GM23338 (cell line): ENCODE measurements around the gene ACOT2. TPM values are rescaled to one million over a fixed set of nuclear protein-coding genes. Genes with fewer than 3 reads are reported as not detected.

Experiments used
- ATAC-seq: fragments of 200-7000 bp; cut with Tn5 transposase; 3 replicates; pipeline ENCODE4 v1.9.1; 2020
- DNase-seq: peaks from one replicate; pipeline ENCODE4 v3.0.0-alpha.2; 2015; ENCODE audit warnings: low spot score
- H2AFZ ChIP-seq: fragments of 200-600 bp; sonication (generic); 2 replicates; pipeline ENCODE4 v1.8.0; 2016; ENCODE audit warnings: antibody characterized with exemption, mild to moderate bottlenecking, moderate library complexity
- H3F3A ChIP-seq: fragments of 200-600 bp; sonication (generic); replicated peaks from 2 replicates; pipeline ENCODE4 v1.8.0; 2017; ENCODE audit warnings: antibody characterized with exemption, mixed run types, low read depth
- H3K27ac ChIP-seq: fragments of 200-600 bp; sonication (generic); 2 replicates; pipeline ENCODE4 v1.6.1; 2016; ENCODE audit warnings: low read depth
- H3K27me3 ChIP-seq: fragments of 200-600 bp; sonication (generic); 2 replicates; pipeline ENCODE4 v1.8.0; 2016; ENCODE audit warnings: mild to moderate bottlenecking, mixed run types, moderate library complexity; ENCODE audit not compliant: insufficient read depth
- H3K36me3 ChIP-seq: fragments of 200-600 bp; sonication (generic); 2 replicates; pipeline ENCODE4 v1.8.0; 2016; ENCODE audit warnings: mild to moderate bottlenecking; ENCODE audit not compliant: insufficient read depth
- H3K4me1 ChIP-seq: fragments of 200-600 bp; sonication (generic); 2 replicates; pipeline ENCODE4 v1.8.0; 2016; ENCODE audit warnings: mild to moderate bottlenecking, moderate library complexity; ENCODE audit not compliant: insufficient read depth
- H3K4me2 ChIP-seq: fragments of 200-600 bp; sonication (generic); 2 replicates; pipeline ENCODE4 v1.7.1; 2017; ENCODE audit warnings: mixed run types
- H3K4me3 ChIP-seq: fragments of 200-600 bp; sonication (generic); 2 replicates; pipeline ENCODE4 v1.6.1; 2016; ENCODE audit warnings: mixed run types
- H3K79me2 ChIP-seq: fragments of 200-600 bp; sonication (generic); replicated peaks from 2 replicates; pipeline ENCODE4 v1.8.0; 2017; ENCODE audit warnings: mild to moderate bottlenecking; ENCODE audit not compliant: insufficient read depth
- H3K9me2 ChIP-seq: fragments of 200-600 bp; sonication (generic); 2 replicates; pipeline ENCODE4 v1.8.0; 2017; ENCODE audit not compliant: insufficient read depth
- H4K20me1 ChIP-seq: fragments of 200-600 bp; sonication (generic); replicated peaks from 2 replicates; pipeline ENCODE4 v1.8.0; 2017; ENCODE audit warnings: mild to moderate bottlenecking; ENCODE audit not compliant: insufficient read depth
- H3K27ac Mint-ChIP-seq: 2 replicates; pipeline ENCODE4 v1.8.0; 2020; ENCODE audit warnings: inconsistent platforms, mild to moderate bottlenecking, moderate library complexity, mixed read lengths
- H3K27me3 Mint-ChIP-seq: 3 replicates; pipeline ENCODE4 v1.8.0; 2022; ENCODE audit warnings: low read depth, mild to moderate bottlenecking, moderate library complexity, mixed read lengths, inconsistent platforms; ENCODE audit not compliant: insufficient read depth, poor library complexity
- H3K36me3 Mint-ChIP-seq: 3 replicates; pipeline ENCODE4 v1.8.0; 2021; ENCODE audit warnings: low read depth, mild to moderate bottlenecking, inconsistent platforms, moderate library complexity, mixed read lengths
- H3K4me1 Mint-ChIP-seq: 3 replicates; pipeline ENCODE4 v1.8.0; 2020; ENCODE audit warnings: mild to moderate bottlenecking, inconsistent platforms, mixed read lengths
- H3K4me3 Mint-ChIP-seq: 3 replicates; pipeline ENCODE4 v1.8.0; 2021; ENCODE audit warnings: moderate library complexity, mild to moderate bottlenecking, inconsistent platforms, mixed read lengths
- H3K9me3 Mint-ChIP-seq: 3 replicates; pipeline ENCODE4 v1.8.0; 2020; ENCODE audit warnings: moderate library complexity, mild to moderate bottlenecking, inconsistent platforms, mixed read lengths
- CREB1 ChIP-seq: fragments of 250-450 bp; sonication (Bioruptor Pico); IDR thresholded peaks from 2 replicates; pipeline ENCODE4 v1.5.0; 2020; ENCODE audit warnings: low read depth, mild to moderate bottlenecking, moderate library complexity
- EZH2phosphoT487 ChIP-seq: fragments of 200-600 bp; sonication (generic); IDR thresholded peaks from one replicate; pipeline ENCODE4 v1.8.1; 2018; ENCODE audit warnings: antibody characterized with exemption; ENCODE audit not compliant: unreplicated experiment
- JUNB ChIP-seq: IDR thresholded peaks from one replicate; pipeline ENCODE4 v1.6.1; 2016; ENCODE audit warnings: antibody characterized with exemption; ENCODE audit not compliant: unreplicated experiment
- NANOG ChIP-seq: IDR thresholded peaks from 2 replicates; pipeline ENCODE4 v1.6.1; 2016; ENCODE audit warnings: antibody characterized with exemption, borderline replicate concordance
- POLR2AphosphoS5 ChIP-seq: IDR thresholded peaks from 2 replicates; pipeline ENCODE4 v1.6.1; 2016; ENCODE audit warnings: antibody characterized with exemption, low read depth
- STAT1 ChIP-seq: IDR thresholded peaks from one replicate; pipeline ENCODE4 v1.6.1; 2016; ENCODE audit warnings: antibody characterized with exemption; ENCODE audit not compliant: unreplicated experiment
- ZNF114 ChIP-seq: fragments of 250-450 bp; sonication (Bioruptor Pico); IDR thresholded peaks from 2 replicates; pipeline ENCODE4 v1.5.0; 2020; ENCODE audit warnings: mild to moderate bottlenecking, moderate library complexity
- ZNF331 ChIP-seq: fragments of 250-450 bp; sonication (Bioruptor Pico); IDR thresholded peaks from 2 replicates; pipeline ENCODE4 v1.5.0; 2020; ENCODE audit warnings: low read depth, mild to moderate bottlenecking, moderate library complexity
- polyA plus RNA-seq: library from polyadenylated mRNA; unstranded; fragments of >200 nt; fragmentation: Nextera tagmentation; extraction: Ambion mirVana; gene quantifications from 2 replicates; pipeline ENCODE4 v1.2.1, GENCODE V29; 2016
- total RNA-seq: library from RNA; depleted of rRNA; stranded (reverse); fragments of >200 nt; shearing (Covaris generic); gene quantifications from 2 replicates; pipeline ENCODE4 v1.2.3, GENCODE V29; 2014
- TF ChIP-seq, protein P1 (sequence below): IDR thresholded peaks from 2 replicates; pipeline ENCODE4 v1.6.1; 2016; ENCODE audit warnings: antibody characterized with exemption
- TF ChIP-seq, protein P2 (sequence below), 2 experiments: fragments of 200-600 bp in 1 of 2; sonication (generic) in 1 of 2; conservative IDR thresholded peaks; 2 replicates each; pipeline versions ENCODE4 v1.5.1 to v1.6.1; 2016 to 2017; ENCODE audit warnings: antibody characterized with exemption in 2 of 2, low read depth in 2 of 2, mild to moderate bottlenecking in 2 of 2, moderate library complexity in 1 of 2
- TF ChIP-seq, protein P3 (sequence below): fragments of 250-450 bp; sonication (Bioruptor Pico); IDR thresholded peaks from 2 replicates; pipeline ENCODE4 v1.5.0; 2020; ENCODE audit warnings: mild to moderate bottlenecking, moderate library complexity
- TF ChIP-seq, protein P4 (sequence below): IDR thresholded peaks from one replicate; pipeline ENCODE4 v1.6.1; 2018; ENCODE audit warnings: antibody characterized with exemption; ENCODE audit not compliant: unreplicated experiment

ACOT2 gene
- total and polyA plus RNA-seq, 2 experiments from 2014 or later: 9.6 to 10.7 TPM

DNA sequence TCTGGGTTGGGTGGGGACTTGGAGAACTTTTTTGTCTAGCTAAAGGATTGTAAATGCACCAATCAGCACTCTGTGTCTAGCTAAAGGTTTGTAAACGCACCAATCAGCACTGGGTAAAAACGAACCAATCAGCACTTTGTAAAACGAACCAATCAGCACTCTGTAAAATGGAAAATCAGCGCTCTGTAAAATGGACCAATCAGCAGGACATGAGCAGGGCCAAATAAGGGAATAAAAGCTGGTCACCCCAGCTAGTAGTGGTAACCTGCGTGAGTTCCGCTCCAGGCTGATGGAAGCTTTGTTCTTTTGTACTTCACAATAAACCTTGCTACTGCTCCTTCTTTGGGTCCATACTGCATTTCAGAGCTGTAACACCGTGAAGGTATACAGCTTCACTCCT is 1.7 kb upstream of the ACOT2 start (continued):
- TF ChIP-seq, protein P1, sequence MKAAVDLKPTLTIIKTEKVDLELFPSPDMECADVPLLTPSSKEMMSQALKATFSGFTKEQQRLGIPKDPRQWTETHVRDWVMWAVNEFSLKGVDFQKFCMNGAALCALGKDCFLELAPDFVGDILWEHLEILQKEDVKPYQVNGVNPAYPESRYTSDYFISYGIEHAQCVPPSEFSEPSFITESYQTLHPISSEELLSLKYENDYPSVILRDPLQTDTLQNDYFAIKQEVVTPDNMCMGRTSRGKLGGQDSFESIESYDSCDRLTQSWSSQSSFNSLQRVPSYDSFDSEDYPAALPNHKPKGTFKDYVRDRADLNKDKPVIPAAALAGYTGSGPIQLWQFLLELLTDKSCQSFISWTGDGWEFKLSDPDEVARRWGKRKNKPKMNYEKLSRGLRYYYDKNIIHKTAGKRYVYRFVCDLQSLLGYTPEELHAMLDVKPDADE: no peak

DNA sequence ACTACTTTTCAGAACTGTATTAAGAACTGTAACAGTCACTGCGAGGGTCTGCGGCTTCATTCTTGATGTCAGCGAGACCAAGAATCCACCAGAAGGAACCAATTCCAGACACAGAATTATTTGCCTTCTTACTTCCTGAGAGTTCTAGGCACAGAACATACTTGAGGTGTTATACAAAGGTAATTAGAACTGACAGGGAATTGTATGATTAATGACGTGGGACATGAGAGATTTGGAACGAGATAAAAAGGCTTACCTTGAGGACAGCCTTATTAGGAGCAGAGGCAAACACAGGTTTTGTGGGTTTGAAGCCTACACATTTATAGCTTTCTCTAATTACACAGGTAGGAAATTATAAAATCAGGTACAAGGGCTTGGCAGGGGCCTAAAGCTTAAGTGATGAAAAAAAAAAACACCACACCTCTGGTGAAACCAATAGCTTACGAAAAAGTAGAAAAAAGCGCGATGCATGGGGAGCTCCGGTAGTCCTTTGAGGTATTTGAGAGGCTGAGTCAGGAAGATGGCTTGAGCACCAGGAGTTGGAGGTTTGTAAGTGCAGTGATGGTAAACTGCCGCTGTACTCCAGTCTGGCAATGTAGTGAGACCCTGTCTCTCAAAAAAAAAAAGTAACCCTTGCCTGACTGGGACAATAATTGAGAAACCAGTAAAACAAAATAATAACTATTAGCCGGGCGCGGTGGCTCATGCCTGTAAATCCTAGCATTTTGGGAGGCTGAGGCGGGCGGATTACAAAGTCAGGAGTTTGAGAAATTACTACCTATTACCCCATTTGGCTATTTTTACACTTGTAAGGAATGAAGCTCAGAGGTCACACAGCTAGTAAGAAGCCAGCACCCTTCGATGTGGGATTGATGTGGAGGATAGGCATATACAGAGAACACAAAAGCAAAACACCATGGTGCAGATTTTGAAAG is 795 bp upstream of the ACOT2 start:
- peaks cover 25% of the 10 kb centered on the region for H3K4me1 Mint-ChIP-seq
- peaks cover 22% of the 10 kb centered on the region for H3K9me3 Mint-ChIP-seq
- Histone ChIP-seq H3K27me3 (peaks cover 14% of the 10 kb centered on the region; the same call in 1 of the 2 replicates), H3K9me2 (no peaks in the 10 kb centered on the region), H3K36me3 (no peaks in the 10 kb centered on the region; the same call in 1 of the 2 replicates), H3K27ac (no peak overlapping the region), H3K4me2 (peak overlapping the region; percentile 76), H3K4me3 (peak overlapping the region; percentile 62), H4K20me1 (no peaks in the 10 kb centered on the region), H2AFZ (no peak overlapping the region), H3F3A (peaks cover 9% of the 10 kb centered on the region; the same call in 1 of the 2 replicates), H3K79me2 (no peaks in the 10 kb centered on the region), H3K4me1 (peaks cover 13% of the 10 kb centered on the region)
- peaks cover 19% of the 10 kb centered on the region for H3K27me3 Mint-ChIP-seq
- H3K27ac Mint-ChIP-seq: no peak overlapping the region
- H3K36me3 Mint-ChIP-seq: peaks cover 32% of the 10 kb centered on the region
- no peak for ATAC-seq
- H3K4me3 Mint-ChIP-seq: peak overlapping the region; percentile 80
- no peak for DNase-seq
- TF ChIP-seq EZH2phosphoT487: no peak
- TF ChIP-seq, protein P2, sequence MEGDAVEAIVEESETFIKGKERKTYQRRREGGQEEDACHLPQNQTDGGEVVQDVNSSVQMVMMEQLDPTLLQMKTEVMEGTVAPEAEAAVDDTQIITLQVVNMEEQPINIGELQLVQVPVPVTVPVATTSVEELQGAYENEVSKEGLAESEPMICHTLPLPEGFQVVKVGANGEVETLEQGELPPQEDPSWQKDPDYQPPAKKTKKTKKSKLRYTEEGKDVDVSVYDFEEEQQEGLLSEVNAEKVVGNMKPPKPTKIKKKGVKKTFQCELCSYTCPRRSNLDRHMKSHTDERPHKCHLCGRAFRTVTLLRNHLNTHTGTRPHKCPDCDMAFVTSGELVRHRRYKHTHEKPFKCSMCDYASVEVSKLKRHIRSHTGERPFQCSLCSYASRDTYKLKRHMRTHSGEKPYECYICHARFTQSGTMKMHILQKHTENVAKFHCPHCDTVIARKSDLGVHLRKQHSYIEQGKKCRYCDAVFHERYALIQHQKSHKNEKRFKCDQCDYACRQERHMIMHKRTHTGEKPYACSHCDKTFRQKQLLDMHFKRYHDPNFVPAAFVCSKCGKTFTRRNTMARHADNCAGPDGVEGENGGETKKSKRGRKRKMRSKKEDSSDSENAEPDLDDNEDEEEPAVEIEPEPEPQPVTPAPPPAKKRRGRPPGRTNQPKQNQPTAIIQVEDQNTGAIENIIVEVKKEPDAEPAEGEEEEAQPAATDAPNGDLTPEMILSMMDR (conservative IDR thresholded peaks at IDR 0.05; ENCODE audit: low read depth in 2 of 2): no peak
- TF ChIP-seq CREB1 (CRISPR knock-in tag): no peak
- TF ChIP-seq ZNF331 (CRISPR knock-in tag): no peak
- no peak for TF ChIP-seq STAT1
- TF ChIP-seq ZNF114 (CRISPR knock-in tag): no peak
- no peak for TF ChIP-seq JUNB
- TF ChIP-seq, protein P3, sequence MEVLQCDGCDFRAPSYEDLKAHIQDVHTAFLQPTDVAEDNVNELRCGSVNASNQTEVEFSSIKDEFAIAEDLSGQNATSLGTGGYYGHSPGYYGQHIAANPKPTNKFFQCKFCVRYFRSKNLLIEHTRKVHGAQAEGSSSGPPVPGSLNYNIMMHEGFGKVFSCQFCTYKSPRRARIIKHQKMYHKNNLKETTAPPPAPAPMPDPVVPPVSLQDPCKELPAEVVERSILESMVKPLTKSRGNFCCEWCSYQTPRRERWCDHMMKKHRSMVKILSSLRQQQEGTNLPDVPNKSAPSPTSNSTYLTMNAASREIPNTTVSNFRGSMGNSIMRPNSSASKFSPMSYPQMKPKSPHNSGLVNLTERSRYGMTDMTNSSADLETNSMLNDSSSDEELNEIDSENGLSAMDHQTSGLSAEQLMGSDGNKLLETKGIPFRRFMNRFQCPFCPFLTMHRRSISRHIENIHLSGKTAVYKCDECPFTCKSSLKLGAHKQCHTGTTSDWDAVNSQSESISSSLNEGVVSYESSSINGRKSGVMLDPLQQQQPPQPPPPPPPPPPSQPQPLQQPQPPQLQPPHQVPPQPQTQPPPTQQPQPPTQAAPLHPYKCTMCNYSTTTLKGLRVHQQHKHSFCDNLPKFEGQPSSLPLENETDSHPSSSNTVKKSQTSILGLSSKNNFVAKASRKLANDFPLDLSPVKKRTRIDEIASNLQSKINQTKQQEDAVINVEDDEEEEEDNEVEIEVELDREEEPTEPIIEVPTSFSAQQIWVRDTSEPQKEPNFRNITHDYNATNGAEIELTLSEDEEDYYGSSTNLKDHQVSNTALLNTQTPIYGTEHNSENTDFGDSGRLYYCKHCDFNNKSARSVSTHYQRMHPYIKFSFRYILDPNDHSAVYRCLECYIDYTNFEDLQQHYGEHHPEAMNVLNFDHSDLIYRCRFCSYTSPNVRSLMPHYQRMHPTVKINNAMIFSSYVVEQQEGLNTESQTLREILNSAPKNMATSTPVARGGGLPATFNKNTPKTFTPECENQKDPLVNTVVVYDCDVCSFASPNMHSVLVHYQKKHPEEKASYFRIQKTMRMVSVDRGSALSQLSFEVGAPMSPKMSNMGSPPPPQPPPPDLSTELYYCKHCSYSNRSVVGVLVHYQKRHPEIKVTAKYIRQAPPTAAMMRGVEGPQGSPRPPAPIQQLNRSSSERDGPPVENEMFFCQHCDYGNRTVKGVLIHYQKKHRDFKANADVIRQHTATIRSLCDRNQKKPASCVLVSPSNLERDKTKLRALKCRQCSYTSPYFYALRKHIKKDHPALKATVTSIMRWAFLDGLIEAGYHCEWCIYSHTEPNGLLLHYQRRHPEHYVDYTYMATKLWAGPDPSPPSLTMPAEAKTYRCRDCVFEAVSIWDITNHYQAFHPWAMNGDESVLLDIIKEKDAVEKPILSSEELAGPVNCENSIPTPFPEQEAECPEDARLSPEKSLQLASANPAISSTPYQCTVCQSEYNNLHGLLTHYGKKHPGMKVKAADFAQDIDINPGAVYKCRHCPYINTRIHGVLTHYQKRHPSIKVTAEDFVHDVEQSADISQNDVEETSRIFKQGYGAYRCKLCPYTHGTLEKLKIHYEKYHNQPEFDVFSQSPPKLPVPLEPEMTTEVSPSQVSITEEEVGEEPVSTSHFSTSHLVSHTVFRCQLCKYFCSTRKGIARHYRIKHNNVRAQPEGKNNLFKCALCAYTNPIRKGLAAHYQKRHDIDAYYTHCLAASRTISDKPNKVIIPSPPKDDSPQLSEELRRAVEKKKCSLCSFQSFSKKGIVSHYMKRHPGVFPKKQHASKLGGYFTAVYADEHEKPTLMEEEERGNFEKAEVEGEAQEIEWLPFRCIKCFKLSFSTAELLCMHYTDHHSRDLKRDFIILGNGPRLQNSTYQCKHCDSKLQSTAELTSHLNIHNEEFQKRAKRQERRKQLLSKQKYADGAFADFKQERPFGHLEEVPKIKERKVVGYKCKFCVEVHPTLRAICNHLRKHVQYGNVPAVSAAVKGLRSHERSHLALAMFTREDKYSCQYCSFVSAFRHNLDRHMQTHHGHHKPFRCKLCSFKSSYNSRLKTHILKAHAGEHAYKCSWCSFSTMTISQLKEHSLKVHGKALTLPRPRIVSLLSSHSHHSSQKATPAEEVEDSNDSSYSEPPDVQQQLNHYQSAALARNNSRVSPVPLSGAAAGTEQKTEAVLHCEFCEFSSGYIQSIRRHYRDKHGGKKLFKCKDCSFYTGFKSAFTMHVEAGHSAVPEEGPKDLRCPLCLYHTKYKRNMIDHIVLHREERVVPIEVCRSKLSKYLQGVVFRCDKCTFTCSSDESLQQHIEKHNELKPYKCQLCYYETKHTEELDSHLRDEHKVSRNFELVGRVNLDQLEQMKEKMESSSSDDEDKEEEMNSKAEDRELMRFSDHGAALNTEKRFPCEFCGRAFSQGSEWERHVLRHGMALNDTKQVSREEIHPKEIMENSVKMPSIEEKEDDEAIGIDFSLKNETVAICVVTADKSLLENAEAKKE (CRISPR knock-in tag): no peak
- no peak for TF ChIP-seq NANOG
- TF ChIP-seq POLR2AphosphoS5: no peak
- TF ChIP-seq, protein P4, sequence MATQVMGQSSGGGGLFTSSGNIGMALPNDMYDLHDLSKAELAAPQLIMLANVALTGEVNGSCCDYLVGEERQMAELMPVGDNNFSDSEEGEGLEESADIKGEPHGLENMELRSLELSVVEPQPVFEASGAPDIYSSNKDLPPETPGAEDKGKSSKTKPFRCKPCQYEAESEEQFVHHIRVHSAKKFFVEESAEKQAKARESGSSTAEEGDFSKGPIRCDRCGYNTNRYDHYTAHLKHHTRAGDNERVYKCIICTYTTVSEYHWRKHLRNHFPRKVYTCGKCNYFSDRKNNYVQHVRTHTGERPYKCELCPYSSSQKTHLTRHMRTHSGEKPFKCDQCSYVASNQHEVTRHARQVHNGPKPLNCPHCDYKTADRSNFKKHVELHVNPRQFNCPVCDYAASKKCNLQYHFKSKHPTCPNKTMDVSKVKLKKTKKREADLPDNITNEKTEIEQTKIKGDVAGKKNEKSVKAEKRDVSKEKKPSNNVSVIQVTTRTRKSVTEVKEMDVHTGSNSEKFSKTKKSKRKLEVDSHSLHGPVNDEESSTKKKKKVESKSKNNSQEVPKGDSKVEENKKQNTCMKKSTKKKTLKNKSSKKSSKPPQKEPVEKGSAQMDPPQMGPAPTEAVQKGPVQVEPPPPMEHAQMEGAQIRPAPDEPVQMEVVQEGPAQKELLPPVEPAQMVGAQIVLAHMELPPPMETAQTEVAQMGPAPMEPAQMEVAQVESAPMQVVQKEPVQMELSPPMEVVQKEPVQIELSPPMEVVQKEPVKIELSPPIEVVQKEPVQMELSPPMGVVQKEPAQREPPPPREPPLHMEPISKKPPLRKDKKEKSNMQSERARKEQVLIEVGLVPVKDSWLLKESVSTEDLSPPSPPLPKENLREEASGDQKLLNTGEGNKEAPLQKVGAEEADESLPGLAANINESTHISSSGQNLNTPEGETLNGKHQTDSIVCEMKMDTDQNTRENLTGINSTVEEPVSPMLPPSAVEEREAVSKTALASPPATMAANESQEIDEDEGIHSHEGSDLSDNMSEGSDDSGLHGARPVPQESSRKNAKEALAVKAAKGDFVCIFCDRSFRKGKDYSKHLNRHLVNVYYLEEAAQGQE: no peak
